Kidney (tissue), 14 donors: ENCODE results near the gene FARSA. TPM values are rescaled to one million over a fixed set of nuclear protein-coding genes. Genes with fewer than 3 reads are reported as not detected.

Source experiments
- DNase-seq, 5 donors: peaks; one replicate each; pipeline ENCODE4 v3.0.0-alpha.2; 2013 to 2020
- FAIRE-seq: peaks from 2 replicates; lab custom pipeline; 2012; peaks lifted over from hg19 to GRCh38; lab: Jason Lieb, UNC
- H3K27ac ChIP-seq, 2 donors: one replicate each; pipeline ENCODE4 v1.7.0; 2013; ENCODE audit warnings: low read depth in 2 of 2, low read length in 2 of 2, inconsistent platforms in 1 of 2
- H3K27me3 ChIP-seq: one replicate; pipeline ENCODE4 v1.7.1; 2013; ENCODE audit warnings: low read length, inconsistent platforms; ENCODE audit not compliant: control insufficient read depth, insufficient read depth
- H3K36me3 ChIP-seq, 3 donors: one replicate each; pipeline versions ENCODE4 v1.7.0 to v1.7.1; 2013; ENCODE audit warnings: low read length in 3 of 3, control low read depth in 1 of 3, inconsistent platforms in 1 of 3; ENCODE audit not compliant: insufficient read depth in 3 of 3, control insufficient read depth in 2 of 3
- H3K4me1 ChIP-seq, 3 donors: one replicate each; pipeline versions ENCODE4 v1.7.0 to v1.7.1; 2013; ENCODE audit warnings: low read length in 3 of 3, inconsistent platforms in 1 of 3, low read depth in 1 of 3; ENCODE audit not compliant: control insufficient read depth in 2 of 3, insufficient read depth in 2 of 3
- H3K4me3 ChIP-seq, 3 donors: one replicate each; pipeline versions ENCODE4 v1.7.0 to v1.8.1; 2013; ENCODE audit warnings: low read length in 3 of 3, control low read depth in 1 of 3, inconsistent platforms in 1 of 3
- H3K9ac ChIP-seq, 3 donors: one replicate each; pipeline versions ENCODE4 v1.7.0 to v1.7.1; 2013; ENCODE audit warnings: low read length in 3 of 3, control low read depth in 1 of 3, inconsistent platforms in 1 of 3
- H3K9me3 ChIP-seq, 3 donors: one replicate each; pipeline versions ENCODE4 v1.7.0 to v1.7.1; 2013; ENCODE audit warnings: low read length in 3 of 3, control low read depth in 1 of 3, inconsistent platforms in 1 of 3; ENCODE audit not compliant: control insufficient read depth in 2 of 3, insufficient read depth in 1 of 3
- CTCF ChIP-seq: IDR thresholded peaks from 3 replicates; pipeline ENCODE4 v1.5.1; 2012; ENCODE audit warnings: mild to moderate bottlenecking, moderate library complexity, borderline replicate concordance; ENCODE audit not compliant: insufficient read depth; ENCODE audit errors: extremely low read depth
- intact Hi-C: fragments of 100-400 bp; cut with DNase I; formaldehyde crosslinking; loops from one replicate; pipeline ENCODE4 v1.11.1; 2022
- polyA plus RNA-seq: library from polyadenylated mRNA; stranded (reverse); fragments of 350-450 nt; fragmentation: Illumina TruSeq; extraction: RNeasy Lipid Tissue Mini Kit (QIAGEN cat#74804); gene quantifications from one replicate; pipeline ENCODE4 v1.2.3, GENCODE V29; 2014; ENCODE audit warnings: low read depth, low replicate concordance; ENCODE audit not compliant: insufficient read depth
- total RNA-seq: library from RNA; stranded (reverse); fragmentation: NEBNext Ultra II Directional; extraction: Animal tissue kit (Norgen Biotek cat#: 25700); gene quantifications from one replicate; pipeline ENCODE4 v1.2.1, GENCODE V29; 2021
- donor health status: control.
- donor health status: control.
- donor health status: control.
- donor health status: control.
- donor health status: control.
- donor health status: DM: yes; HTN: yes; CAD: no.
- donor health status: Normal renal cell carcinoma (clear cell type).

The FARSA gene
- total and polyA plus RNA-seq, 2 donors from 2014 or later, result 48.0 to 58.2 TPM

- peaks cover 0 to 14% (median 6%) of the 10 kb centered on the region in 3 donors for H3K4me1 ChIP-seq
- no peak overlapping the region for H3K4me3 ChIP-seq
- FAIRE-seq, result no peak
- no peak for TF ChIP-seq CTCF
- no peaks in the 10 kb centered on the region for H3K27me3 ChIP-seq
- no peak overlapping the region for H3K27ac ChIP-seq
- peaks cover 8 to 28% (median 27%) of the 10 kb centered on the region in 3 donors for H3K36me3 ChIP-seq
- DNase-seq, result peak in 2 of 5 donors; percentile 49 to 75
- intact Hi-C loops, result no loop called here
- no peak overlapping the region for H3K9ac ChIP-seq
- H3K9me3 ChIP-seq, result no peaks in the 10 kb centered on the region
These were observed 15.3 kb upstream of the FARSA start for GRCh38 chr19:12948612-12949362.

GRCh38 chr19:12947702-12948611 is 14.4 kb upstream of the FARSA start:
- no peak for TF ChIP-seq CTCF
- peaks cover 11 to 34% (median 31%) of the 10 kb centered on the region in 3 donors for H3K36me3 ChIP-seq
- FAIRE-seq, result no peak
- H3K9me3 ChIP-seq, result no peaks in the 10 kb centered on the region
- no peak overlapping the region for H3K9ac ChIP-seq
- peaks cover 0 to 21% (median 12%) of the 10 kb centered on the region in 3 donors for H3K4me1 ChIP-seq
- no peaks in the 10 kb centered on the region for H3K27me3 ChIP-seq
- H3K4me3 ChIP-seq, result no peak overlapping the region
- no peak overlapping the region for H3K27ac ChIP-seq
- peak in 2 of 5 donors; percentile 61 to 77 for DNase-seq
- intact Hi-C loops, result no loop called here

- DNase-seq, result no peak
- Histone ChIP-seq H3K9me3 (no peaks in the 10 kb centered on the region), H3K36me3 (peaks cover 11 to 36% (median 32%) of the 10 kb centered on the region in 3 donors), H3K27ac (peak overlapping the region; percentile 30 to 89), H3K4me3 (peak overlapping the region; percentile 89 to 99 (median 94)), H3K4me1 (peaks cover 0 to 21% (median 15%) of the 10 kb centered on the region in 3 donors), H3K9ac (peak overlapping the region; percentile 82 to 96 (median 83)), H3K27me3 (no peaks in the 10 kb centered on the region)
- TF ChIP-seq CTCF, result no peak
- FAIRE-seq, result no peak
- intact Hi-C loops, result no loop called here
These were observed 13.4 kb upstream of the FARSA start for GRCh38 chr19:12946731-12947496.
